H1 (cell line): Measurements from ENCODE around the gene MIEN1. TPM values are rescaled to one million over a fixed set of nuclear protein-coding genes. Genes with fewer than 3 reads are reported as not detected.

Experiments
- CTCF ChIA-PET: fragments of 300-600 bp; sonication (Branson Sonifier 250); formaldehyde crosslinking; loops from one replicate; lab custom pipeline; 2021; ENCODE audit not compliant: partially characterized antibody; lab: Charles Lee
- POLR2A ChIA-PET: fragments of 300-600 bp; sonication (Branson Sonifier 250); formaldehyde crosslinking; loops from one replicate; lab custom pipeline; 2021; ENCODE audit warnings: inconsistent platforms; ENCODE audit not compliant: partially characterized antibody; lab: Charles Lee
- DNase-seq, 2 experiments: peaks; one replicate each; pipeline versions ENCODE4 v3.0.0 to v3.0.0-alpha.2; 2010 to 2022; ENCODE audit warnings: low spot score in 2 of 2, low read depth in 1 of 2, mixed read lengths in 1 of 2
- FAIRE-seq: peaks from 2 replicates; lab custom pipeline; 2011; peaks lifted over from hg19 to GRCh38; lab: Jason Lieb, UNC
- H2AFZ ChIP-seq: 2 replicates; pipeline ENCODE4 v1.8.1; 2012; ENCODE audit warnings: low read length, inconsistent platforms
- H2AK5ac ChIP-seq: 2 replicates; pipeline ENCODE4 v1.6.1; 2013; ENCODE audit warnings: low read depth, low read length
- H2BK120ac ChIP-seq: replicated peaks from 2 replicates; pipeline ENCODE3; 2013; ENCODE audit warnings: low read depth, low read length, inconsistent platforms
- H2BK12ac ChIP-seq: 2 replicates; pipeline ENCODE4 v1.6.1; 2013; ENCODE audit warnings: low read depth, low read length
- H2BK15ac ChIP-seq: 2 replicates; pipeline ENCODE4 v1.6.1; 2013; ENCODE audit warnings: low read length
- H2BK20ac ChIP-seq: 2 replicates; pipeline ENCODE4 v1.6.1; 2013; ENCODE audit warnings: low read length
- H2BK5ac ChIP-seq: 2 replicates; pipeline ENCODE4 v1.6.1; 2013; ENCODE audit warnings: low read depth, low read length
- H3K14ac ChIP-seq: 2 replicates; pipeline ENCODE4 v1.6.1; 2013; ENCODE audit warnings: inconsistent platforms; ENCODE audit not compliant: insufficient read length
- H3K18ac ChIP-seq: 2 replicates; pipeline ENCODE4 v1.6.1; 2013; ENCODE audit warnings: low read length; ENCODE audit errors: extremely low read depth
- H3K23ac ChIP-seq: 2 replicates; pipeline ENCODE4 v1.6.1; 2013; ENCODE audit warnings: inconsistent platforms; ENCODE audit not compliant: insufficient read length
- H3K23me2 ChIP-seq: 2 replicates; pipeline ENCODE4 v1.6.1; 2013; ENCODE audit warnings: low read depth, low read length
- H3K27ac ChIP-seq: 2 replicates; pipeline ENCODE4 v1.6.1; 2011; ENCODE audit warnings: low read depth, low read length, inconsistent platforms
- H3K27me3 ChIP-seq, 4 experiments: replicated peaks in 1 of 4; 1 replicate in 1 of 4; 2 replicates in 3 of 4; pipeline versions ENCODE4 v1.6.1 to v1.8.1; 2011 to 2013; ENCODE audit warnings: low read length in 3 of 4, mild to moderate bottlenecking in 3 of 4, inconsistent platforms in 2 of 4, mixed read lengths in 2 of 4, moderate library complexity in 1 of 4; ENCODE audit not compliant: control insufficient read depth in 3 of 4, insufficient read depth in 3 of 4; ENCODE audit errors: extremely low read depth in 1 of 4
- H3K36me3 ChIP-seq, 4 experiments: 2 replicates each; pipeline versions ENCODE4 v1.6.1 to v1.8.1; 2011 to 2013; ENCODE audit warnings: mild to moderate bottlenecking in 4 of 4, low read length in 3 of 4, moderate library complexity in 2 of 4, control low read depth in 1 of 4, inconsistent platforms in 1 of 4; ENCODE audit not compliant: insufficient read depth in 4 of 4, control insufficient read depth in 2 of 4
- H3K4ac ChIP-seq: replicated peaks from 2 replicates; pipeline ENCODE3; 2013; ENCODE audit warnings: low read length, low read depth, mixed read lengths, inconsistent platforms; ENCODE audit not compliant: insufficient read length
- H3K4me1 ChIP-seq, 4 experiments: replicated peaks in 1 of 4; 1 replicate in 1 of 4; 2 replicates in 3 of 4; pipeline versions ENCODE4 v1.6.1 to v1.8.1; 2011 to 2013; ENCODE audit warnings: low read length in 3 of 4, inconsistent platforms in 2 of 4, mixed read lengths in 1 of 4; ENCODE audit not compliant: insufficient read depth in 4 of 4, control insufficient read depth in 3 of 4
- H3K4me2 ChIP-seq, 2 experiments: 2 replicates each; pipeline versions ENCODE4 v1.6.1 to v1.8.1; 2011 to 2013; ENCODE audit warnings: low read depth in 2 of 2, low read length in 2 of 2, control low read depth in 1 of 2, inconsistent platforms in 1 of 2, mild to moderate bottlenecking in 1 of 2; ENCODE audit not compliant: insufficient read depth in 1 of 2
- H3K4me3 ChIP-seq, 4 experiments: fragments of 200-600, 300-600 bp in 1 of 4; sonication (generic), shearing (Covaris generic), sonication (Bioruptor Twin) in 1 of 4; 2 replicates each; pipeline versions ENCODE4 v1.5.1 to v1.8.1; 2011 to 2016; ENCODE audit warnings: low read length in 4 of 4, low read depth in 3 of 4, control low read depth in 2 of 4, inconsistent platforms in 2 of 4, mild to moderate bottlenecking in 2 of 4, mixed read lengths in 1 of 4, moderate library complexity in 1 of 4; ENCODE audit not compliant: insufficient read depth in 2 of 4; ENCODE audit errors: extremely low read depth in 1 of 4
- H3K56ac ChIP-seq: replicated peaks from 2 replicates; pipeline ENCODE3; 2013; ENCODE audit warnings: low read depth, mild to moderate bottlenecking, mixed read lengths, low read length, inconsistent platforms; ENCODE audit not compliant: insufficient read length
- H3K79me1 ChIP-seq: 2 replicates; pipeline ENCODE4 v1.6.1; 2013; ENCODE audit warnings: low read depth, low read length, control low read depth
- H3K79me2 ChIP-seq, 2 experiments: 2 replicates each; pipeline versions ENCODE4 v1.6.1 to v1.8.1; 2012 to 2013; ENCODE audit warnings: low read length in 2 of 2, mild to moderate bottlenecking in 2 of 2, inconsistent platforms in 1 of 2; ENCODE audit not compliant: insufficient read depth in 2 of 2, control insufficient read depth in 1 of 2
- H3K9ac ChIP-seq, 4 experiments: replicated peaks in 1 of 4; 1 replicate in 1 of 4; 2 replicates in 3 of 4; pipeline versions ENCODE4 v1.6.1 to v1.8.1; 2011 to 2013; ENCODE audit warnings: low read depth in 3 of 4, low read length in 3 of 4, control low read depth in 2 of 4, mild to moderate bottlenecking in 2 of 4, moderate library complexity in 2 of 4, inconsistent platforms in 1 of 4; ENCODE audit errors: extremely low read depth in 1 of 4
- H3K9me3 ChIP-seq, 2 experiments: 2 replicates each; pipeline versions ENCODE4 v1.6.1 to v1.8.1; 2012 to 2013; ENCODE audit warnings: mild to moderate bottlenecking in 2 of 2, moderate library complexity in 2 of 2, control low read depth in 1 of 2, inconsistent platforms in 1 of 2, low read depth in 1 of 2, low read length in 1 of 2, mixed read lengths in 1 of 2; ENCODE audit not compliant: insufficient read depth in 2 of 2
- H4K20me1 ChIP-seq, 2 experiments: replicated peaks in 1 of 2; 2 replicates each; pipeline versions ENCODE3 to v1.8.1; 2011 to 2013; ENCODE audit warnings: inconsistent platforms in 2 of 2, low read length in 2 of 2, mild to moderate bottlenecking in 1 of 2; ENCODE audit not compliant: insufficient read depth in 2 of 2, control insufficient read depth in 1 of 2
- H4K5ac ChIP-seq: 2 replicates; pipeline ENCODE4 v1.6.1; 2013; ENCODE audit warnings: low read length, low read depth, mixed read lengths, inconsistent platforms; ENCODE audit not compliant: insufficient read length
- H4K8ac ChIP-seq: 2 replicates; pipeline ENCODE4 v1.8.0; 2013; ENCODE audit warnings: mild to moderate bottlenecking, moderate library complexity, low read length, inconsistent platforms; ENCODE audit not compliant: insufficient read depth; ENCODE audit errors: extremely low read depth
- H4K91ac ChIP-seq: replicated peaks from 2 replicates; pipeline ENCODE3; 2013; ENCODE audit warnings: low read length, mixed read lengths, inconsistent platforms; ENCODE audit not compliant: insufficient read length
- BACH1 ChIP-seq: IDR thresholded peaks from 2 replicates; pipeline ENCODE4 v1.6.1; 2012; ENCODE audit warnings: low read length, improper control_type of control experiment
- RAD21 ChIP-seq, 2 experiments: IDR thresholded peaks in 1 of 2; conservative IDR thresholded peaks in 1 of 2; 2 replicates each; pipeline ENCODE4 v1.6.1; 2011; ENCODE audit warnings: low read depth in 2 of 2, low read length in 2 of 2, improper control_type of control experiment in 1 of 2, inconsistent platforms in 1 of 2, mild to moderate bottlenecking in 1 of 2, moderate library complexity in 1 of 2
- WGBS, 2 experiments: shearing (Covaris generic) in 1 of 2; methylation state at CpG; one replicate each; pipeline versions ENCODE4 v1.1.6 to v1.1.7; 2013 to 2015; ENCODE audit warnings: low lambda C conversion rate in 2 of 2, mixed read lengths in 2 of 2, inconsistent platforms in 1 of 2, low coverage in 1 of 2, missing lambda C conversion rate in 1 of 2; ENCODE audit not compliant: insufficient replicate concordance in 2 of 2, insufficient coverage in 1 of 2, insufficient read length in 1 of 2; ENCODE audit errors: extremely low coverage in 1 of 2, missing lambda C conversion rate in 1 of 2; 5-methylcytosine and 5-hydroxymethylcytosine counted together
- polyA plus RNA-seq, 7 experiments: library from polyadenylated mRNA; depleted of rRNA in 3 of 7; stranded (reverse) in 5 of 7; unstranded in 2 of 7; fragments of >200 nt in 5 of 7; fragments of 200-250 nt in 2 of 7; gene quantifications; 1 replicate in 5 of 7; 2 replicates in 1 of 7; 4 replicates in 1 of 7; pipeline versions ENCODE4 v1.2.1 to v1.2.3, GENCODE V29; 2011 to 2013; ENCODE audit warnings: missing spikeins in 2 of 7, mixed read lengths in 2 of 7
- total RNA-seq: library from RNA; stranded (reverse); fragmentation: NEBNext Ultra II Directional; extraction: Animal tissue kit (Norgen Biotek cat#: 25700); gene quantifications from 2 replicates; pipeline ENCODE4 v1.2.1, GENCODE V29; 2021

The MIEN1 gene
- total and polyA plus RNA-seq, 2 of the 8 experiments (the other 6 are each of a cell fraction or from before 2014, with no cell fraction given): 29.6 to 54.9 TPM

- FAIRE-seq: no peak
- H3K23ac ChIP-seq: no peak overlapping the region
- no peaks in the 10 kb centered on the region; the same call in 1 of the 2 replicates for H3K79me1 ChIP-seq
- H4K91ac ChIP-seq: no peak overlapping the region
- H4K20me1 ChIP-seq: no peaks in the 10 kb centered on the region
- no peaks in the 10 kb centered on the region for H3K9me3 ChIP-seq
- H2BK15ac ChIP-seq: peak overlapping the region; percentile 99; the same call in 1 of the 2 replicates
- no peak overlapping the region for H3K27ac ChIP-seq
- H3K4me3 ChIP-seq: no peak overlapping the region; a peak in 1 of 8 replicates
- no peaks in the 10 kb centered on the region for H3K79me2 ChIP-seq
- H3K23me2 ChIP-seq: peaks cover 10% of the 10 kb centered on the region; the same call in 1 of the 2 replicates
- H2BK120ac ChIP-seq: no peak overlapping the region
- H3K9ac ChIP-seq: no peak overlapping the region
- H3K56ac ChIP-seq: no peak overlapping the region
- H3K4me2 ChIP-seq: peak overlapping the region; percentile 20 to 98; a peak in 2 of 4 replicates
- H2BK12ac ChIP-seq: peak overlapping the region; percentile 93
- no peak for TF ChIP-seq RAD21 (IDR thresholded peaks at IDR 0.05 in 1 of 2, conservative IDR thresholded peaks at IDR 0.05 in 1 of 2; ENCODE audit: low read depth in 2 of 2, low read length in 2 of 2)
- TF ChIP-seq BACH1: no peak
- TF ChIP-seq, all 59 proteins: peak for 0
- POLR2A ChIA-PET: interaction anchor here (0.5 to 8.1 kb wide), 9 partner anchors 17 to 118 kb away, joined by 3 to 54 read pairs (median 3); partner anchors contain the start of genes ERBB2, MIEN1 and PNMT
- H3K27me3 ChIP-seq: peaks cover 0 to 3% (median 2%) of the 10 kb centered on the region in 4 experiments; a peak in 2 of 7 replicates
- H4K8ac ChIP-seq: no peak overlapping the region; the same call in 1 of the 2 replicates
- H2AFZ ChIP-seq: no peak overlapping the region
- no peak overlapping the region for H3K14ac ChIP-seq
- H3K4ac ChIP-seq: peak overlapping the region; percentile 3
- no peak overlapping the region for H2AK5ac ChIP-seq
- H3K18ac ChIP-seq: no peak overlapping the region
- 80% methylated on average over 17 of the region's 18 CpGs; no CpG with 5 or more reads in 1 of the 2 experiments for WGBS, 2 experiments
- peak overlapping the region; percentile 20; the same call in 1 of the 2 replicates for H2BK5ac ChIP-seq
- H4K5ac ChIP-seq: no peak overlapping the region
- H3K4me1 ChIP-seq: peaks cover 9 to 23% (median 18%) of the 10 kb centered on the region in 4 experiments
- CTCF ChIA-PET: interaction anchor here (0.5 to 8.2 kb wide), 20 partner anchors 8 to 208 kb away, joined by 3 to 102 read pairs (median 4); partner anchors contain the start of genes ERBB2, MIEN1 and PGAP3
- no peak for DNase-seq
- H2BK20ac ChIP-seq: 0 out of 2 replicates have a peak overlapping the region, but pooled peaks have one; percentile 43
- no peaks in the 10 kb centered on the region for H3K36me3 ChIP-seq
Measured at GRCh38 chr17:39755554-39756379, 25.4 kb upstream of the MIEN1 start.
